ENCODE data around the gene PAWR. TPM values are rescaled to one million over a fixed set of nuclear protein-coding genes. Genes with fewer than 3 reads are reported as not detected.

Gene PAWR
- total and polyA plus RNA-seq, 2 of the 13 experiments (the other 11 are each of a cell fraction or from before 2014, with no cell fraction given), result 29.1 to 36.1 TPM

DNA sequence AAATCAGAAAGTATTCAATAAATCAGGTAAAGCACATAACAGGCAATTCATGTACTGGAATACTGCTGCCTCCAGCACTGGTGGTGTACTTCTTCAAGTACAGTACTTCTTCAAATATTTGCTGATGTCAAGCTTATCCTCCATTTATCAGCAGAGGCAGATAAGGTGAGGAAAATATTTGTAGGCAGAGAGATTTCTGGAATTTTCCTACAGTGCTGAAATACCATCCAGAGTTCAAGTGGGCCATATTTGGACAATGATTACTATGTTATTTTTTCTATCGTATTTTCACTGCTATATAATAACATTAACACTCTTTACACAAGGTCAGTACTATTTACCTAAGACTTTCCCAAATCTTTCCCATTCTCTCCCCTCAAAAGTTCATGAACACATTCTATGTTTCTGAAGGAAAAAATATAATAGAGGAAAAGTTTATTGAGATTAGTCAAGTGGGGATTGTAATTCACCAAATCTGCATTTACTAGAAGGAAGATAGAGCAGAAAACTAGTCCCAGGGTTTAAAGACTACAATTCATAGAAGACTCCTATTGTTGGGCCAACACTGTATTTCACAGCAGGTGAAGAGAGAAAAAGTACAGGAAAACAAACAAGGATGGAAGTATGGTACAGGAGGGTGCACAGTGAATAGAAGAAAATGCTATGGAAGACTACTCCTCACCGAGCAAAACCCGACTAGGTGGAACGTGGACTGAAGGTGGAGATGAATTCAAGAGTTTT is 141.1 kb downstream of the PAWR start (continued):
- no peak for TF ChIP-seq ZNF562 (CRISPR knock-in tag; IDR thresholded peaks at IDR 0.05; ENCODE audit: borderline replicate concordance)
- TF ChIP-seq, protein P1, sequence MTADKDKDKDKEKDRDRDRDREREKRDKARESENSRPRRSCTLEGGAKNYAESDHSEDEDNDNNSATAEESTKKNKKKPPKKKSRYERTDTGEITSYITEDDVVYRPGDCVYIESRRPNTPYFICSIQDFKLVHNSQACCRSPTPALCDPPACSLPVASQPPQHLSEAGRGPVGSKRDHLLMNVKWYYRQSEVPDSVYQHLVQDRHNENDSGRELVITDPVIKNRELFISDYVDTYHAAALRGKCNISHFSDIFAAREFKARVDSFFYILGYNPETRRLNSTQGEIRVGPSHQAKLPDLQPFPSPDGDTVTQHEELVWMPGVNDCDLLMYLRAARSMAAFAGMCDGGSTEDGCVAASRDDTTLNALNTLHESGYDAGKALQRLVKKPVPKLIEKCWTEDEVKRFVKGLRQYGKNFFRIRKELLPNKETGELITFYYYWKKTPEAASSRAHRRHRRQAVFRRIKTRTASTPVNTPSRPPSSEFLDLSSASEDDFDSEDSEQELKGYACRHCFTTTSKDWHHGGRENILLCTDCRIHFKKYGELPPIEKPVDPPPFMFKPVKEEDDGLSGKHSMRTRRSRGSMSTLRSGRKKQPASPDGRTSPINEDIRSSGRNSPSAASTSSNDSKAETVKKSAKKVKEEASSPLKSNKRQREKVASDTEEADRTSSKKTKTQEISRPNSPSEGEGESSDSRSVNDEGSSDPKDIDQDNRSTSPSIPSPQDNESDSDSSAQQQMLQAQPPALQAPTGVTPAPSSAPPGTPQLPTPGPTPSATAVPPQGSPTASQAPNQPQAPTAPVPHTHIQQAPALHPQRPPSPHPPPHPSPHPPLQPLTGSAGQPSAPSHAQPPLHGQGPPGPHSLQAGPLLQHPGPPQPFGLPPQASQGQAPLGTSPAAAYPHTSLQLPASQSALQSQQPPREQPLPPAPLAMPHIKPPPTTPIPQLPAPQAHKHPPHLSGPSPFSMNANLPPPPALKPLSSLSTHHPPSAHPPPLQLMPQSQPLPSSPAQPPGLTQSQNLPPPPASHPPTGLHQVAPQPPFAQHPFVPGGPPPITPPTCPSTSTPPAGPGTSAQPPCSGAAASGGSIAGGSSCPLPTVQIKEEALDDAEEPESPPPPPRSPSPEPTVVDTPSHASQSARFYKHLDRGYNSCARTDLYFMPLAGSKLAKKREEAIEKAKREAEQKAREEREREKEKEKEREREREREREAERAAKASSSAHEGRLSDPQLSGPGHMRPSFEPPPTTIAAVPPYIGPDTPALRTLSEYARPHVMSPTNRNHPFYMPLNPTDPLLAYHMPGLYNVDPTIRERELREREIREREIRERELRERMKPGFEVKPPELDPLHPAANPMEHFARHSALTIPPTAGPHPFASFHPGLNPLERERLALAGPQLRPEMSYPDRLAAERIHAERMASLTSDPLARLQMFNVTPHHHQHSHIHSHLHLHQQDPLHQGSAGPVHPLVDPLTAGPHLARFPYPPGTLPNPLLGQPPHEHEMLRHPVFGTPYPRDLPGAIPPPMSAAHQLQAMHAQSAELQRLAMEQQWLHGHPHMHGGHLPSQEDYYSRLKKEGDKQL (CRISPR knock-in tag; IDR thresholded peaks at IDR 0.05; ENCODE audit: low read depth), result peak; percentile 66; the same call in 1 of the 2 replicates
- TF ChIP-seq PITX1 (CRISPR knock-in tag; IDR thresholded peaks at IDR 0.05), result peak; percentile 69
- TF ChIP-seq U2AF1 (optimal IDR thresholded peaks at IDR 0.05; ENCODE audit: low read depth, low read length), result no peak
- TF ChIP-seq ZNF879 (CRISPR knock-in tag; IDR thresholded peaks at IDR 0.05), result no peak
- TF ChIP-seq KDM2A (CRISPR knock-in tag; IDR thresholded peaks at IDR 0.05; ENCODE audit: borderline replicate concordance, low read depth), result no peak
- TF ChIP-seq, protein P2, sequence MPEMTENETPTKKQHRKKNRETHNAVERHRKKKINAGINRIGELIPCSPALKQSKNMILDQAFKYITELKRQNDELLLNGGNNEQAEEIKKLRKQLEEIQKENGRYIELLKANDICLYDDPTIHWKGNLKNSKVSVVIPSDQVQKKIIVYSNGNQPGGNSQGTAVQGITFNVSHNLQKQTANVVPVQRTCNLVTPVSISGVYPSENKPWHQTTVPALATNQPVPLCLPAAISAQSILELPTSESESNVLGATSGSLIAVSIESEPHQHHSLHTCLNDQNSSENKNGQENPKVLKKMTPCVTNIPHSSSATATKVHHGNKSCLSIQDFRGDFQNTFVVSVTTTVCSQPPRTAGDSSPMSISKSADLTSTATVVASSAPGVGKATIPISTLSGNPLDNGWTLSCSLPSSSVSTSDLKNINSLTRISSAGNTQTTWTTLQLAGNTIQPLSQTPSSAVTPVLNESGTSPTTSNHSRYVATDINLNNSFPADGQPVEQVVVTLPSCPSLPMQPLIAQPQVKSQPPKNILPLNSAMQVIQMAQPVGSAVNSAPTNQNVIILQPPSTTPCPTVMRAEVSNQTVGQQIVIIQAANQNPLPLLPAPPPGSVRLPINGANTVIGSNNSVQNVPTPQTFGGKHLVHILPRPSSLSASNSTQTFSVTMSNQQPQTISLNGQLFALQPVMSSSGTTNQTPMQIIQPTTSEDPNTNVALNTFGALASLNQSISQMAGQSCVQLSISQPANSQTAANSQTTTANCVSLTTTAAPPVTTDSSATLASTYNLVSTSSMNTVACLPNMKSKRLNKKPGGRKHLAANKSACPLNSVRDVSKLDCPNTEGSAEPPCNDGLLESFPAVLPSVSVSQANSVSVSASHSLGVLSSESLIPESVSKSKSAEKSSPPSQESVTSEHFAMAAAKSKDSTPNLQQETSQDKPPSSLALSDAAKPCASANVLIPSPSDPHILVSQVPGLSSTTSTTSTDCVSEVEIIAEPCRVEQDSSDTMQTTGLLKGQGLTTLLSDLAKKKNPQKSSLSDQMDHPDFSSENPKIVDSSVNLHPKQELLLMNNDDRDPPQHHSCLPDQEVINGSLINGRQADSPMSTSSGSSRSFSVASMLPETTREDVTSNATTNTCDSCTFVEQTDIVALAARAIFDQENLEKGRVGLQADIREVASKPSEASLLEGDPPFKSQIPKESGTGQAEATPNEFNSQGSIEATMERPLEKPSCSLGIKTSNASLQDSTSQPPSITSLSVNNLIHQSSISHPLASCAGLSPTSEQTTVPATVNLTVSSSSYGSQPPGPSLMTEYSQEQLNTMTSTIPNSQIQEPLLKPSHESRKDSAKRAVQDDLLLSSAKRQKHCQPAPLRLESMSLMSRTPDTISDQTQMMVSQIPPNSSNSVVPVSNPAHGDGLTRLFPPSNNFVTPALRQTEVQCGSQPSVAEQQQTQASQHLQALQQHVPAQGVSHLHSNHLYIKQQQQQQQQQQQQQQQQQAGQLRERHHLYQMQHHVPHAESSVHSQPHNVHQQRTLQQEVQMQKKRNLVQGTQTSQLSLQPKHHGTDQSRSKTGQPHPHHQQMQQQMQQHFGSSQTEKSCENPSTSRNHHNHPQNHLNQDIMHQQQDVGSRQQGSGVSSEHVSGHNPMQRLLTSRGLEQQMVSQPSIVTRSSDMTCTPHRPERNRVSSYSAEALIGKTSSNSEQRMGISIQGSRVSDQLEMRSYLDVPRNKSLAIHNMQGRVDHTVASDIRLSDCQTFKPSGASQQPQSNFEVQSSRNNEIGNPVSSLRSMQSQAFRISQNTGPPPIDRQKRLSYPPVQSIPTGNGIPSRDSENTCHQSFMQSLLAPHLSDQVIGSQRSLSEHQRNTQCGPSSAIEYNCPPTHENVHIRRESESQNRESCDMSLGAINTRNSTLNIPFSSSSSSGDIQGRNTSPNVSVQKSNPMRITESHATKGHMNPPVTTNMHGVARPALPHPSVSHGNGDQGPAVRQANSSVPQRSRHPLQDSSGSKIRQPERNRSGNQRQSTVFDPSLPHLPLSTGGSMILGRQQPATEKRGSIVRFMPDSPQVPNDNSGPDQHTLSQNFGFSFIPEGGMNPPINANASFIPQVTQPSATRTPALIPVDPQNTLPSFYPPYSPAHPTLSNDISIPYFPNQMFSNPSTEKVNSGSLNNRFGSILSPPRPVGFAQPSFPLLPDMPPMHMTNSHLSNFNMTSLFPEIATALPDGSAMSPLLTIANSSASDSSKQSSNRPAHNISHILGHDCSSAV (CRISPR knock-in tag; IDR thresholded peaks at IDR 0.05; ENCODE audit: borderline replicate concordance), result no peak
- no peak for TF ChIP-seq TOPORS (CRISPR knock-in tag; IDR thresholded peaks at IDR 0.05)
- no peak for TF ChIP-seq RNF2 (conservative IDR thresholded peaks at IDR 0.05; ENCODE audit: low read depth)
- no peak for TF ChIP-seq IRX3 (CRISPR knock-in tag; IDR thresholded peaks at IDR 0.05; ENCODE audit: borderline replicate concordance, low read depth)
- TF ChIP-seq, protein P3, sequence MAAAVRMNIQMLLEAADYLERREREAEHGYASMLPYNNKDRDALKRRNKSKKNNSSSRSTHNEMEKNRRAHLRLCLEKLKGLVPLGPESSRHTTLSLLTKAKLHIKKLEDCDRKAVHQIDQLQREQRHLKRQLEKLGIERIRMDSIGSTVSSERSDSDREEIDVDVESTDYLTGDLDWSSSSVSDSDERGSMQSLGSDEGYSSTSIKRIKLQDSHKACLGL (CRISPR knock-in tag; IDR thresholded peaks at IDR 0.05), result no peak
- peak; percentile 93 for TF ChIP-seq GATAD2A (CRISPR knock-in tag; IDR thresholded peaks at IDR 0.05)
- no peak for TF ChIP-seq NFATC3 (CRISPR knock-in tag; IDR thresholded peaks at IDR 0.05)
- TF ChIP-seq NCOA1 (CRISPR knock-in tag; IDR thresholded peaks at IDR 0.05), result no peak
- no peak for TF ChIP-seq HES4 (CRISPR knock-in tag; IDR thresholded peaks at IDR 0.05; ENCODE audit: borderline replicate concordance)
- TF ChIP-seq THYN1 (CRISPR knock-in tag; IDR thresholded peaks at IDR 0.05; ENCODE audit: borderline replicate concordance, low read depth), result no peak
